ENCODE measurements around the gene SLC6A18. TPM values are rescaled to one million over a fixed set of nuclear protein-coding genes. Genes with fewer than 3 reads are reported as not detected.
"Not testable (repeated sequence)": the region's sequence is repeated elsewhere in the genome, so short reads cannot be mapped to it uniquely, and the experiment has no call there.

Gene SLC6A18
- total RNA-seq, 4 donors from 2014 or later = not detected

GRCh38 chr5:1265026-1265425, 39.8 kb downstream of the SLC6A18 start:
- no peak for TF ChIP-seq EP300 (IDR thresholded peaks at IDR 0.05)
- TF ChIP-seq CTCF (IDR thresholded peaks at IDR 0.05) = no peak
- TF ChIP-seq POLR2A (IDR thresholded peaks at IDR 0.05) = no peak
- Histone ChIP-seq H3K36me3 (no peaks in the 10 kb centered on the region), H3K9me3 (peaks cover 0 to 56% (median 0%) of the 10 kb centered on the region in 4 donors), H3K27me3 (no peaks in the 10 kb centered on the region), H3K27ac (no peak overlapping the region), H3K4me1 (no peaks in the 10 kb centered on the region), H3K4me3 (no peak overlapping the region)
- 71 to 74% methylated on average over 15 of the region's 15 CpGs for WGBS, 2 donors
- DNase-seq (ENCODE audit: low spot score in 2 of 2) = no peak

GRCh38 chr5:1265461-1266455, 40.6 kb downstream of the SLC6A18 start:
- H3K4me1 ChIP-seq = no peaks in the 10 kb centered on the region
- H3K9me3 ChIP-seq = peaks cover 0 to 52% (median 0%) of the 10 kb centered on the region in 4 donors
- 86% methylated on average over 37 to 39 of the region's 40 CpGs for WGBS, 2 donors
- H3K27ac ChIP-seq = no peak overlapping the region
- no peak for TF ChIP-seq EP300 (IDR thresholded peaks at IDR 0.05)
- TF ChIP-seq CTCF (IDR thresholded peaks at IDR 0.05) = no peak
- TF ChIP-seq POLR2A (IDR thresholded peaks at IDR 0.05) = no peak
- H3K36me3 ChIP-seq = no peaks in the 10 kb centered on the region
- no peak for DNase-seq (ENCODE audit: low spot score in 2 of 2)
- no peaks in the 10 kb centered on the region for H3K27me3 ChIP-seq
- no peak overlapping the region for H3K4me3 ChIP-seq

DNA sequence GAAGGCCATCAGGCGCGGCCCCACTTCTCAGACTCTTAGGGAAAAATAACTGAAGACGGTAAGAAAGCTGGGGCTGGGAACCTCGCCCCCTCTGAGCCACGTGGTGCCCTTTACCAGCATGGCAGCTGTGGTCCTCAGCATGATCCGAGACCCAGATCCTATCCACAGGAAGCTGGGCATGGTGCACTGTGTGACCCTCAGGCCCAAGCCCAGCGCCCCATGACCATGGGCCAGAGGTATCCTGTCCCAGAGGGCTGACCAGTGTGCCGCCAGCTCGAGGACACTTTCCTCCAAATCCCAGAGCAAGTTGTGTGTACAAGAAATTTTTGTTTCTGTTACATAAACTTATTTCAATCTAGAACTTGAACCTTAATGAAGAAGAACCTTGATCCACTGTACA, 41.6 kb downstream of the SLC6A18 start:
- no peaks in the 10 kb centered on the region for H3K4me1 ChIP-seq
- DNase-seq (ENCODE audit: low spot score in 2 of 2) = no peak
- no peak overlapping the region for H3K27ac ChIP-seq
- TF ChIP-seq CTCF (IDR thresholded peaks at IDR 0.05) (no peak), POLR2A (IDR thresholded peaks at IDR 0.05) (no peak), EP300 (IDR thresholded peaks at IDR 0.05) (no peak)
- H3K9me3 ChIP-seq = peaks cover 0 to 44% (median 0%) of the 10 kb centered on the region in 4 donors
- no peaks in the 10 kb centered on the region for H3K36me3 ChIP-seq
- H3K27me3 ChIP-seq = no peaks in the 10 kb centered on the region
- no peak overlapping the region for H3K4me3 ChIP-seq
- WGBS, 2 donors = 87 to 90% methylated on average over 9 of the region's 9 CpGs

- not testable (repeated sequence) for H3K27ac ChIP-seq; DNase-seq (ENCODE audit: low spot score in 2 of 2); H3K36me3 ChIP-seq; H3K4me1 ChIP-seq; H3K4me3 ChIP-seq; H3K27me3 ChIP-seq
- H3K9me3 ChIP-seq = peaks cover 0 to 37% (median 0%) of the 10 kb centered on the region in 4 donors
- 94 to 97% methylated on average over 5 of the region's 5 CpGs for WGBS, 2 donors
Measured at GRCh38 chr5:1267464-1267863, 42.3 kb downstream of the SLC6A18 start.

DNA sequence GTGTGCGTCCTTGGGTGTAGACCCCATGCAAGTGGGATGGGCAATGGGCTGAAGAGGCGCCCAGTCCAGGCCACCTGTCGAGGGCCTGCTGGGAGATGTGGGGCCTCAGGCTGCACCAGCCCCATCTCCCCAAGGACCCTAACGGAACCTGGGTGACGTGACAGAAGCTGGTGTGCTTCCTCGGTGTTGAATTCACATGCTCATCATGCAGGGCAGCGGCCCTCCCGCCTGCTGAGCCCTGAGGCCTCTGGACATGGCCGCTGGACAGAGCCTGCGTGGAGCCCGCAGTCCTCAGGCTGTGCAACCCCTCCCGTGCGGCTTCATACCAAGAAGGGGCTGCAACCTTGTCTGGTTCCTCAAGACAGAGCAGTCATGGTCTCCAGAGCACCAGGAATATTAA, 42.9 kb downstream of the SLC6A18 start:
- no peak for DNase-seq (ENCODE audit: low spot score in 2 of 2)
- no peaks in the 10 kb centered on the region for H3K4me1 ChIP-seq
- TF ChIP-seq POLR2A (IDR thresholded peaks at IDR 0.05) (no peak), EP300 (IDR thresholded peaks at IDR 0.05) (no peak), CTCF (IDR thresholded peaks at IDR 0.05) (no peak)
- peaks cover 0 to 31% (median 0%) of the 10 kb centered on the region in 4 donors for H3K9me3 ChIP-seq
- no peaks in the 10 kb centered on the region for H3K36me3 ChIP-seq
- H3K27ac ChIP-seq = no peak overlapping the region
- H3K27me3 ChIP-seq = no peaks in the 10 kb centered on the region
- WGBS, 2 donors = 89 to 95% methylated on average over 13 of the region's 13 CpGs
- H3K4me3 ChIP-seq = no peak overlapping the region

Data from tibial nerve (tissue), 4 donors.